Measurements from ENCODE around the gene IL16. TPM values are rescaled to one million over a fixed set of nuclear protein-coding genes. Genes with fewer than 3 reads are reported as not detected.
"Not testable (repeated sequence)": the region's sequence is repeated elsewhere in the genome, so short reads cannot be mapped to it uniquely, and the experiment has no call there.

The IL16 gene
- total RNA-seq, 1 donor from 2014 or later, result 0.82 TPM

DNA sequence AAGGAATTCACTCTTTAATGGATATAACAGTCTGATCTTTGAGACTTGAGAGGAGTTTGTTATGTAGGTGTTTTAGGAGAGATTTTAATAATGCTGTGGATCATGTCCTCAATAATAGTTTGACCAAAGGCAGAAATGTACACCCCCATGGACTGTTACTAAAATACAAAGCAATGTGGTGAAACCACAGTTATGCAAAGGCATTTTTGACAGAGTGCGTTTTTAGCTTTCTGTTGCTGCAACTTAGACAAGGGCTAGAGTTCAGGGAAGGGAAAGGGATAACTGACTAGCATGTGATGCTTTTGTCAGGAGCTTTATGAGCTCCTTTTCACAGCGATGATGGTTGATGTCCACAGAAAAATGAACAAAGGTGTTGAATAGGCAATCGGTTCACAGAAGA is 130.8 kb downstream of the IL16 start:
- no peak for DNase-seq (ENCODE audit: low spot score in 2 of 2)
- FAIRE-seq, result no peak

DNA sequence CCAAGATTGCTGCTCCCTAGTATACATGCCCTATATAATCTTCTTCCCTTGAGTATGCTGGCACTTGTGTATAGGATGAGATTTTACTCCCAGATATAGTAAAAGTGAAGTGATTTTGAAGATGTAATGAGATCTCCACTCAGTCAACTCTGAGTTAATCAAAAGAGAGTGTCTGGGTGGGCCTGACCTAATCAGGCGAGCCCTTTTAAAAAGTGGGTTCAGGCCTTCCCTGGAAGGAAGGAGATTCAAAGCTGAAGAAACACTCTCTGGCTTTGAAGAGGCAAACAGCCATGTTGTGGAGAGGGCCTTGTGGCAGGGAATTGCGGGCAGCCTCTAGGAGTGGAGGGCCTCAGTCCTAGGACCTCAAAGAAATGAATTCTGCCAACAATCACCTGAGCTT is 132.8 kb downstream of the IL16 start:
- DNase-seq (ENCODE audit: low spot score in 2 of 2) (no peak), FAIRE-seq (no peak)

DNA sequence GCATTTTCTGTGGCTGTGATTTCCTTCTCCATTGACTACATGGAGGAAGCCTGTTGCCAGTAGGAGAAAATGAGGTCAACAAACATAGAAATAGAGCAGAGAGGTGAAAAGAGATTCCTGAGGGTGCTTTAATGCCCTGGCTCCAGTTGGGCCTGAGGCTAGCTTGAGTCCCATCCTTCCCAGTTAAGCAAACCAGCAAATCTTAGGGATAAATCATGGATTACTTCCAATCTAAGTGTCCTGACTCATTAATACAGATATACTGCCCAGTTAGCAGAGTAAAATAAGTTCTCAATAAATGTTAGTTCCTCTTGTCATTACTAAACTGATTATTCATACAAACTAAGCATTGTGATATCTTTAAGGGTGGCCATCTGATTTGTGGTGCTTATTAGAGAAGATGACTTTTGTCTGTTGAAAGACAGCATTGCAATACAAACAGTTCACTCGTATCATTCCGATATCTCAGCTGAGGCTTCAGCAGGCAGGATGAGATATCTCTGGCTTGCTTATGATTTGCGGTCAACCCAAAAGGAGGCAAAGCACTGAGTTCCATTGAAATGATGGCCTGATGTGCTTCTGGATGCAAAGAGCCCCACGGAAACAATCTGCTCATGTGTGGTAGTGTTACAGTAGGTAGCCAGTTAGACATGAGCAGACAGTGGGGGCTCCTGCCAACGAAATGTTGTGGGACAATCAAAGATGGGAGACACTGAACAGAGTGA is 133.8 kb downstream of the IL16 start:
- DNase-seq (ENCODE audit: low spot score in 2 of 2) (no peak), FAIRE-seq (no peak)

DNA sequence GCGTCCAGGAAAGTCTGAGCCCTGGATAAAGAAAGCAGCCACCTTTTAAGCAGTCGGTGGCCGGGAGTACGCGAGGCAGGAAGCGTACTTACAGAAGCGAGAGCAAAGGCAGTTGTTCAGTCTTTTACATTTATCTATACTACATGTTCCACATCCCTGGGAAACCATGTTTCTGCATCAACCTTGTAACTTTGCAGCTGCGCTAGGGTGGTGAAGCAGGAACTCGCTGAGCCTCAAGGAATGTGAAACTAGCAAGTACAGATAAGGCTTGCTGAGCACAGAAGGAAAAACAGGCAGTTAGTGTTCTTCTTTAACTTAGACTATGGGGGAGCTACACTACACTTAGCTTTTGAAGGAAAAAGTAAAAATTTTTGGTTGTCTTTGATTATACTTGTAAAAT is 134.5 kb downstream of the IL16 start:
- not testable (repeated sequence) for DNase-seq (ENCODE audit: low spot score in 2 of 2); FAIRE-seq

DNA sequence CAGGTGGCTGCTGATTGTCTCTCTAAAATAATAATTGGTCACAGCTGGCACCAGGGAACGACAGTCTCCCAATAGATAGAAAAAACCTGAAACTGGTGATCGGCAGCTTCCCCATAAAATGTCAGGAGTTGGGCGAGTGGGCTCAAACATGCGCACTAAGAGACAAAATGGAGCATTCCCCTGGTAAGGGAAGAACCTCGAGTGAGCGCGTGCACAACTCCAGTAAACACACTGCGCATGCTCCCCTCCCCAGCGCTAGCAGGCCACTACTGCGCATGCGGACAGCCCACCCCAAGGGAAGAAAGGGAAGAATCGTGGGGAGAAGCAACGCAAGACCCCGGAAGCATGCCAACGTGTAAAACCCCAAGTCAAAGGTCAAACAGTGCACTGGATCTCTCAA is 134.9 kb downstream of the IL16 start:
- DNase-seq (ENCODE audit: low spot score in 2 of 2) (no peak), FAIRE-seq (no peak)

DNA sequence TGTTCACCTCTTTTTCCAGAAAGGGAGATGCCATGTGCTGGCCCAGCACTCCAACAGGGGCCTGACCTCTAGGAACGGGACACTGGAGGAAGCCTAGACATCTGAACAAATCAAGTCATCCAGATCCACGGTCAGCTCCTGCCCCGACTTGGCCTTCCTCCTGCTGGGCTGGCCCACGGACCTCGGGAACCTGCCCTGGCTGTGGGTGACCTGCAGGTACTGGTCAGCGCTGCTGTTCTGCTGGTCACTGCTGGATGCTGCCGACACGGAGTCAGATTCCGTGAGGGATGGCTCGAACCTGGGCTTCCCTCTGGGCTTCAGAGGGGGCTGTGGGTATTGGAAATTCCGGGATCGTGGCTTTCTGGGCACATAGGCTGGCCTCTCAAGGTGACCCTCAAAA is 135.6 kb downstream of the IL16 start:
- FAIRE-seq (no peak), DNase-seq (ENCODE audit: low spot score in 2 of 2) (no peak)

DNA sequence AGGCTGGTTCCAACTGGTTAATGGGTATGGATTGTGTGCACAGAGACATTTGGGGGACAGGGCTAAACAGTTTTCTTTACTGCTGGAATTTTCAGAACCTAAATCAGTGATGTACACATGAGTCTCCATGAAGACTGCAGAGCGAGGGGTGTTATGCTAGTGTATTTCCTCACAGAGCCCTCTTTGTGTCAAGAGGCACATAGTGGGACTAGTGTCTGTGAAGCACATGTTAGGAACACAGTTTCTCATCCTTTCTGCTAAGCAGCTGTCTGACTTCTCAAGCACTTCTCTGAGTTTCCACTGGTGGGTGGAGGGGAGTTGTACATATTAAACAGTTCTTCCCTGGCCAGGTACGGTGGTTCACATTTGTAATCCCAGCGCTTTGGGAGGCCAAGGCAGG is 136.7 kb downstream of the IL16 start:
- no peak for FAIRE-seq
- DNase-seq (ENCODE audit: low spot score in 2 of 2), result no peak

DNA sequence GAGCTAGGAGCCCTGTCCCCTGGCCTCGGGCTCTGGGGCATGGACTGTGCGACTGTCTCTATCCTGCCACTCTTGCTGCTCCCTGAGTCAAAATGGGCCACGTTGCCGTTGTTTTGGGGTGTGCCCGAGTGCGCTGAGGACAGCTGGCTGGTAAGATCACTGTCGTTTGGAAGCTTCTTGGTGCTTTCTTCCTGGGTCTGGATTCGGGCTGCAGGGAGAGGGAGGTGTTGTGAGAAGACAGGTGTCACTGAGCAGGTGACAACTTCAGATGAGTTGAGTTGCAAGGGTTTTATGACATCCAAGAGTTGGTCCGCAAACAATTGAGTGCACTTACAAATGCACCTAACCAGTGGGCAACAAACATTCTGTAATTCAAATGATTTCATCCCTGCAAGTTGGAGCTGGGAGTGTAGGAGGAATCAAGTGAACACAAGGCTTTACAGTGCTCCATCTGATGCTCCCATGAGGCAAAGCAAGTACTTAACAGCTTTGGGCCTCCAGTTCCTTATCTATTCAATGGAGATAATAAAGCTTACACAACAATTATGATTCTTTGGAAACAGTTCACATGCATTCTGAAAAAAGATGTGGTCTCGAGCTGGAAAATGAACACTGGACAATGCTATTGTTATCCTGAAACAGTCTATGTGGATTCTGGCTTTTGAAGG is 138.2 kb downstream of the IL16 start:
- no peak for FAIRE-seq
- no peak for DNase-seq (ENCODE audit: low spot score in 2 of 2)

DNA sequence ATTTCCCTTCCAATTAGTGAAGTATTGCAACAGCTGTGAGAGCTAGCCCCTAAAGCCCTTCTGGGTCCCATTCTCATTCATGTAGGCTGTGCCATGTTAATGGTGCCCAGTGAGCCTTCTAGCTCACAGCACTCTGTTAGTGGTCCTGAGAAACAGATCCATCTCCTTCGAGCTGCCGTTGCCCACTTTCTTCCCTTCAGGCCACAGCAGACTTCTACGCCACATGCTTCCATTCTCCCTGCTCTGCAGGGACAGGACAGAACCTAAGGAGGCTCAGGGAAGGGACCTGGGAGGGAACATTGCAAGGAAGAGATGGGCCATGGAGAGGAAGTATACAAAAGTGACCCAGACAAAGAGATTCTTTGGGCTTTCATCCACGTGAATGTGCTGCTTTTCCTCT is 139.0 kb downstream of the IL16 start:
- DNase-seq (ENCODE audit: low spot score in 2 of 2) (no peak), FAIRE-seq (no peak)

DNA sequence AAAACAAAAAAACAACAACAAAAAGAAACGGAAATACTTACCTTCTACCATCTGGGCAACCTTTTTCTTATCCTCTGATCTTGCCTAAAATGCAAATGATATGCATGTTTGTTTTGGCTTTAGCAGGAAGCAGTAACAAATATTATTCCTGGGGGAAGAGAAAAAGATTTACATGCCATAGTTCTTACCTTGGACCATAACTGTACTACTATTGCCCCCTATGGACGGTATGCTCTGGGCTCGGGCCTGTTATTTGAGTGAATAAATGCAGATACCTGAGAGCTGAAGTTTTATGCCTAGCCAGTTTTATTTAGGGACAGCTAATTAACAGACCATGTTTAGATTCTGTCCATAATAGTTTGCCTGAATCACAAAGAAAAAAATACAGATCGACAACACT is 139.9 kb downstream of the IL16 start:
- no peak for DNase-seq (ENCODE audit: low spot score in 2 of 2)
- no peak for FAIRE-seq

DNA sequence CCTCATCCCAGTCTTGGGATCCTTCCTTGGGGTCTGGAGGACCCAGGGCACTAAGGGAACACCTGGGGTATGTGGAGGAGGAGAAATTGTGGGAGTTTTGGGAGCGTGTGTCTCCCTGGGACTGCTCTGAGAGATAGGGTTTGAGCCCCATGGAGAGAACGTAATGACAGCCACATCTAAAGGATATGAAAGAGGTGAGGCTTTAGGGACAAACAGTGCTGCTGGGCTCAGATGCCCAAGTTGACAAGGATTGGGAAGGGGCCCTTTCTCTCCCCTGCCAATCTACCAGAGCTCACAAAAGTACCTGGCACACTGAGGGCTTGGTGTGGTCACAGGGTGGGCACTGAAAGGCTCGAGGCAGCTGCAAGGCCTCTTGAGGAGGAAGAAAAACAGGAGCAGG is 140.6 kb downstream of the IL16 start:
- DNase-seq (ENCODE audit: low spot score in 2 of 2), result no peak
- no peak for FAIRE-seq

DNA sequence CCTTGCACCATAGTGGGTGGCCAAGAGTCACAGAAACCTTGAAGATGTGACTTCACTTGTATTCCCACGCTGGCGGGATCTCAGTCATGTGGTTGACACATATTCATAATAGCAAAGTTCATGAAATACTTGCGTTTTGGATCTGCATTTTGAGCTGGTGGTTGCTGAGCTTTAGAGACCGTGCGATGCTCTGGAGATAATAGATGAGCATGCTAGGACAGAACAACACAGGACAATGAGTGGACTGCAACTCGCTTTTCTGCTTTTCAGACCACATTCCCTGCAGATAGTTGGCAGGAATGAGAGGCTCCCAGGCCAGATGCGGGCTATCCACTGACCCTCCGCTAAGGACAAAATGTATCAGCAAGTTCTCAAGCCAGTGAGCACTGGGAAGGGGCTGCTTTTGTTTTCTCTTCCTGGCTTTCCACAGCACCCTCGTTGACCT is 141.1 kb downstream of the IL16 start:
- FAIRE-seq (no peak), DNase-seq (ENCODE audit: low spot score in 2 of 2) (no peak)

DNA sequence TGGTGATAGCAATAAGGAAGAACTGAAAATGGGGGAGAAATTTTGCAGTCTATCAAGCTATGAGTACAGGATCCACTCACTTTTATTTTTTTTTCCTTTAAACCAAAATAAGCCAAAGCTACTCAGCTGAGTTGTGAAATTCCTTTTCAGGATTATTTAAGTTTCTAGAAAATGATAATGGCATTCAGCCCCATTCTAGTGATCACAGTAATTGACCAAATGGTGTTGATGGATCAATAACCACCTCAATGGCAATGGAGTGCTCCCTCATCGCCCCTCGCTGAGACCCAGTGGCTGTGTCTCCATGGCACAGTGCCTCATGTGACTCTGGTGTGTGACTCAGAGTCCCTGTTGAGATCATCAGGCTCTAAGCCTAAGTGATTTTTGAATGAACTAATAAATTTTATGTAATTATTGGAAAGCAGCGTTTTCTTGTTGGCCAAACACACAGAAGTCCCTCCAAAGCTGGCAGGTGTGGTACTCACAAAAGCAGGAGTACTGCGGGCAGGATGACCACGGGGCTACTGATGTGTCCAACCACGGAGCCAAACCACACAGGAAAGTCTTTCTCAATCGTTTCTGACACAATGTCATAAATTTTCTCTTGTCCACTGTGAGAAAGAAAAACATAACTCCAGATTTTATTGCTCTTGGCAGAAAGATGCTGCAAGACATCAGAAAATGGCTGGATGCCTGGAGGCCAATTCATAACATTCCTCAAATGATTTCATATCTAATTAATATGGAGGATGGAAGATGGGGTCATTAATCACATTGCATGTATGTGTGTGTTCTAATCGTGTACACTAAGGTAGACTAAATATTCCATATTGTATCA is 141.7 kb downstream of the IL16 start:
- no peak for FAIRE-seq
- no peak for DNase-seq (ENCODE audit: low spot score in 2 of 2)

DNA sequence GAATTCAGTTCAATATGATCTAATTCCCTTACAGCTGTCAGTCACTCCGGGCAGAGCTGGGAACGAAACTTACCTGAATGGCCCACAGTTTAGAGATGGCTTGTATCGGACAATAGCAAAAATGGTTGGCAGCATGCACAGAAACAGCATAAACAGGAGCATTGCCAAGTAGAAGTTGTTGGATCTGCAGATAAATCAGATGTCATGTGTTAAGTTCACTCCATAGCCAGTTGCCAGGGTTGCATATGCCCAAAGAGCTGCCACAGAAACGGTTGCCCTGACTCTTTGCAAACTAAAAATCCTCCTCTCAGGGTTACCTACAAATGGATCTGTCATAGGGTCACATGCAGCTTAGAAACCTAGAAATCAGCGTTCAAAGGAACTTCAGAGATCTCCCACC is 142.6 kb downstream of the IL16 start:
- DNase-seq (ENCODE audit: low spot score in 2 of 2) (no peak), FAIRE-seq (no peak)

DNA sequence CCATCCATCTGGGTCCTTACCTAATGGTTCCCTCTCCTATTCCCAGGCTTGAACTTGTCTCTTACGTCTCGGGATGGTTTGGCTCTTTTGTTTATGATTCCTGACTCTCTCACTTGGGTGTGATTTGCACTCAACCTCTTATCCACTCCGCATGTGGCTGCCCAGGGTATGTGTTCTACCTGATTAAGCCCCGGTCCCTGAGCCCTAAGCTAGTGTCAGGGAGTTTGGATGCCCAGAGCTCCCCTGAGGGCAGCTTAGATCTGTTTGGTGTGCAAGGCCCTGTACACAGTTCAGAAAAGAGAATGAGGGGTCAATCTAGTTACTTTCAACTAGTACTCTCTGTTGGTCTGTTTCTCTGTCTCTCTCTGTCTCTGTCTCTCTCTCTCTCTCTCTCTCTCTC is 143.2 kb downstream of the IL16 start:
- FAIRE-seq (no peak), DNase-seq (ENCODE audit: low spot score in 2 of 2) (no peak)

DNA sequence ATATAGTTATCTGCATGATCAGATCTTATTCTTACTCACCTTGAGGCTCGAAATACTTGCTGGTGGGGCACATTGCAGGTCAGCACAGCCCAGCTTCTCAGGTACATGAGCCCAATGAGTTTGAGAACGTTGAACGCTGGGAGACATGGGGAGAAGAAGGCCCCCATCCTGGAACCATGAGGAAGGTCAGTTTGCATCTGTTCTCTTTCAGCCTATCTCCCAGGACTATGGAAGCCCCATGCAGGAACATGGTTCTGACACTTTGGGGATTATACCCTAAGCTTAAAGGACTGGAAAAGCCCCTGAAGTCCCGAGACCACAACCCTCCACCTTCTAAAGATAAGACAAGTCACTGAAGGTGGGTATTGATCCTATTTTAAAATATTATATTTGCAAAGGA is 144.7 kb downstream of the IL16 start:
- FAIRE-seq (no peak), DNase-seq (ENCODE audit: low spot score in 2 of 2) (no peak)

DNA sequence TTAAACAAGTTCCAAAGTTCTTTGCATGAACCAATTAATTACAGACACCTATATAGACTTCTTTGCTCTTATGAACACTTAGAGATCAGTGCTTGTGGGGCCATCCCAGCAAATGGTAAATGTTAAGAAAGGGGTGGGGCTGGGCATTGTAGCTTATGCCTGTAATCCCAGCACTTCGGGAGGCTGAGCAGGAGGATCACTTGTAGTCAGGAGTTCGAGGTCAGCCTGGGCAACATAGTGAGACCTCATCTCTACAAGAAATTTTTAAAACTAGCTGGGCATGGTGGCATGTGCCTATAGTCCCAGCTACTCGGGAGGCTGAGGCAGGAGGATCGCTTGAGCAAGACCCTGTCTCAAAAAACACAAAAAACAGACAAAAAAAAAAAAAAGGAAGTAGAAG is 146.7 kb downstream of the IL16 start:
- FAIRE-seq (no peak), DNase-seq (ENCODE audit: low spot score in 2 of 2) (no peak)

DNA sequence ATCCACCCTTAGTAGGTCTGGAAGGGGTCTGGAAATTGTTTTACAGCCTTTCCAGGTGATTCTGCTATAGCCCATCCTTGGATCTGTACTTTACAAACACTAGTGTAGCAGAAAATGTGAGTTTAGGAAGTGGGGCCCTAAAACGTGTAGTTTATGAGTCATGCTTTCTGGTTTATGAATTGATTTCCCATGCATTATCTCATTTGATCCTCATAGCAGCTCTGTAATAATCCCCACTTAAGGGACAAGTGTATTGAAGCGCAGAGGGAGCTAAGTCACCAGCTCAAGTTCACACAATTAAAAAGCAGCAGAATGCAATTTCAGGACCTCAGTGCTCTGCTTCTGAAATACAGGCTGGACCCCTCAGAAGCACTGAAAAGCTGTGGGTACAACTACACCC is 149.9 kb downstream of the IL16 start:
- DNase-seq (ENCODE audit: low spot score in 2 of 2) (no peak), FAIRE-seq (no peak)

DNA sequence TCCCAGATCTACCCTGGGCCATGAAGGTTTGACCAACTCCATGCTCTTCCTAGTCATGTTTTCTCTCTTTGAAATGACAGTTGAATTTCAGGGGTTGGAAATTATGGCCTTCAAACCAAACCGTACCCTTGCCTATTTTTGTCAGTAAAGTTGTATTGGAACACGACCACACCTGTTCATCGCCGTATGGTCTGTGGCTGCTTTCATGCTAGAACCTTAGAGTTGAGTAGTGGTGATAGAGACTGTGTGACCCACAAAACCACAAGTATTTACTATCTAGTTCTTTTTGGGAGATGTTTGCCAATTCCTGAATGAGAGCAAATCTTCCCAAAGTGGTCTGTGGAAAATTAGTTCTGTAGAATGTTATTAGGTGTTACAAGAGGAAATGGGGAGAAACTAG is 151.2 kb downstream of the IL16 start:
- no peak for DNase-seq (ENCODE audit: low spot score in 2 of 2)
- no peak for FAIRE-seq

DNA sequence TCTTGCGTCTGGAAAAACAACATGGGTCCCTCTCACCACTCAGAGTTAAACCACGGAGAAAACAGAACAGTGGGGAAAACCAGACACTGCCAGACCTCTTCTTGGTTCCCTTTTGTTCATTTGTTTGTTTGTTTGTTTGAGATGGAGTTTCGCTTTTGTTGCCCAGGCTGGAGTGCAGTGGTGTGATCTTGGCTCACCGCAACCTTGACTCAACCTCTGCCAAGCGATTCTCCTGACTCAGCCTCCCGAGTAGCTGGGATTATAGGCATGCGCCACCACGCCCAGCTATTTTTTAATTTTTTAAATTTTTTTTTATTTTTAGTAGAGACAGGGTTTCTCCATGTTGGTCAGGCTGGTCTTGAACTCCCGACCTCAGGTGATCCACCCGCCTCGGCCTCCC is 152.0 kb downstream of the IL16 start:
- not testable (repeated sequence) for FAIRE-seq

DNA sequence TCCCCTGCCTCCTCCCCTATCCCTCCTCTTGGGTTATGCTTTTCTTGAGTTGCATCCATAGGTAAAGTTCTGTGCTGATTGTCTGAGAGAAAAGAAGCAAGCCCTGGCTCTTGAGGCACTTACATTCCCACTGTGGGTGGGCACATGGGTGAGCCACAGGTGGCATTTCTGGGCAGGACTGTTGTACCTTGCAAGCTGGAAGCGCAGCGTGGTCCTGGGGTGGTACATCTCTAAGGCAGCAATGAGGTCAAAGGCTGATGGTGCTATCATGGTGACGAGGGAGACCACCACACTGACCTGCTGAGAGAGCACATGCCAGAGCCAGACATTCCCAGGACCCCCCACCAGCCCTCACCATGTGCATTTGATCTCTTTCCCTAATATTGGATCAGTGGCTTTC is 152.6 kb downstream of the IL16 start:
- no peak for FAIRE-seq
- no peak for DNase-seq (ENCODE audit: low spot score in 2 of 2)

More for the DNA sequence above, 152.0 kb downstream of the IL16 start:
- DNase-seq (ENCODE audit: low spot score in 2 of 2), result not testable (repeated sequence)
